ENCODE results near the gene CNN2. TPM values are rescaled to one million over a fixed set of nuclear protein-coding genes. Genes with fewer than 3 reads are reported as not detected.
A peak's percentile ranks its signal among the peaks of the same experiment; 100 is the strongest.

The CNN2 gene
- total RNA-seq, 1 experiment from 2014 or later, result 524 TPM

- H2BK12ac ChIP-seq (ENCODE audit: insufficient read length, low read depth, low read length), result no peak overlapping the region
- H2AK5ac ChIP-seq (ENCODE audit: insufficient read length, low read length), result no peak overlapping the region
- Mint-ChIP-seq H3K4me1 (peaks cover 4 to 9% of the 10 kb centered on the region in 2 experiments; a peak in 3 of 4 replicates), H3K4me3 (peak overlapping the region in 1 of 2 experiments; percentile 83; a peak in 3 of 5 replicates), H3K36me3 (ENCODE audit: insufficient read depth in 1 of 3, low read depth in 3 of 3) (peaks cover 9 to 29% (median 22%) of the 10 kb centered on the region in 3 experiments), H3K27ac (no peak overlapping the region), H3K9me3 (no peaks in the 10 kb centered on the region), H3K27me3 (ENCODE audit: low read depth) (peaks cover 39% of the 10 kb centered on the region)
- no peak overlapping the region for H3K56ac ChIP-seq (ENCODE audit: insufficient read length, low read depth, low read length)
- H4K8ac ChIP-seq (replicated peaks; ENCODE audit: insufficient read length, low read depth, low read length), result no peak overlapping the region
- no peak overlapping the region for H3K27ac ChIP-seq (ENCODE audit: insufficient read length, low read depth, low read length)
- DNase-seq, result no peak
- H3K4me2 ChIP-seq (ENCODE audit: insufficient read depth, insufficient read length, low read length), result no peak overlapping the region
- H2BK20ac ChIP-seq (ENCODE audit: low read depth, low read length, poor library complexity, severe bottlenecking), result no peak overlapping the region
- no peaks in the 10 kb centered on the region for H3K79me1 ChIP-seq (ENCODE audit: insufficient read depth, low read depth, low read length, poor library complexity, severe bottlenecking)
- no peak overlapping the region for H3K23ac ChIP-seq (ENCODE audit: insufficient read length, low read depth, low read length)
- no peak overlapping the region for H3K14ac ChIP-seq (ENCODE audit: insufficient read depth, low read length)
- WGBS (ENCODE audit: extremely low coverage, insufficient read length, low lambda C conversion rate), result no CpG with 5 or more reads among the region's 11 CpGs
- no peaks in the 10 kb centered on the region for H4K20me1 ChIP-seq (ENCODE audit: control insufficient read depth, insufficient read depth, insufficient read length)
- no peak for TF ChIP-seq CTCF (conservative IDR thresholded peaks at IDR 0.05)
- H3K4me1 ChIP-seq (ENCODE audit: insufficient read depth, low read length), result no peaks in the 10 kb centered on the region
- H4K91ac ChIP-seq (ENCODE audit: insufficient read length, low read depth, low read length), result no peak overlapping the region
- no peak overlapping the region for H2BK15ac ChIP-seq (ENCODE audit: low read depth, low read length)
- H3K9ac ChIP-seq (ENCODE audit: extremely low read depth, insufficient read length, low read length), result no peak overlapping the region
- no peak overlapping the region for H3K4ac ChIP-seq (ENCODE audit: low read depth, low read length)
- no peaks in the 10 kb centered on the region for H3K9me3 ChIP-seq (ENCODE audit: control insufficient read depth, low read depth, low read length)
- peaks cover 7% of the 10 kb centered on the region for H3K23me2 ChIP-seq (ENCODE audit: insufficient read length, low read depth, low read length, poor library complexity, severe bottlenecking)
- no peak overlapping the region for H4K5ac ChIP-seq (ENCODE audit: insufficient read length, low read depth, low read length)
- H3K27me3 ChIP-seq (ENCODE audit: insufficient read depth, low read length), result no peaks in the 10 kb centered on the region; the same call in 1 of the 2 replicates
- no peaks in the 10 kb centered on the region for H3K79me2 ChIP-seq (ENCODE audit: insufficient read depth, low read length)
- H3T11ph ChIP-seq (ENCODE audit: low read length), result no peak overlapping the region
- H2BK120ac ChIP-seq (ENCODE audit: low read depth, low read length, poor library complexity, severe bottlenecking), result no peak overlapping the region
- no peak overlapping the region for H2AFZ ChIP-seq (ENCODE audit: low read length)
- no peak overlapping the region for H2BK5ac ChIP-seq (ENCODE audit: insufficient read length, low read length)
- H3K18ac ChIP-seq (ENCODE audit: insufficient read length, low read depth, low read length), result no peak overlapping the region
Measured at GRCh38 chr19:1072371-1073015, 46.1 kb downstream of the CNN2 start.

Measured in H9 (cell line).